GM19324 (cell line): ENCODE data around the gene LDLRAD2.
"Not testable (repeated sequence)": the region's sequence is repeated elsewhere in the genome, so short reads cannot be mapped to it uniquely, and the experiment has no call there.

Source experiments
- ATAC-seq: cut with Tn5 transposase; IDR thresholded peaks from one replicate; pipeline ENCODE4 v1.9.1; 2021; ENCODE audit warnings: mild to moderate bottlenecking, moderate library complexity; ENCODE audit not compliant: unreplicated experiment, low FRiP score

Gene LDLRAD2

DNA sequence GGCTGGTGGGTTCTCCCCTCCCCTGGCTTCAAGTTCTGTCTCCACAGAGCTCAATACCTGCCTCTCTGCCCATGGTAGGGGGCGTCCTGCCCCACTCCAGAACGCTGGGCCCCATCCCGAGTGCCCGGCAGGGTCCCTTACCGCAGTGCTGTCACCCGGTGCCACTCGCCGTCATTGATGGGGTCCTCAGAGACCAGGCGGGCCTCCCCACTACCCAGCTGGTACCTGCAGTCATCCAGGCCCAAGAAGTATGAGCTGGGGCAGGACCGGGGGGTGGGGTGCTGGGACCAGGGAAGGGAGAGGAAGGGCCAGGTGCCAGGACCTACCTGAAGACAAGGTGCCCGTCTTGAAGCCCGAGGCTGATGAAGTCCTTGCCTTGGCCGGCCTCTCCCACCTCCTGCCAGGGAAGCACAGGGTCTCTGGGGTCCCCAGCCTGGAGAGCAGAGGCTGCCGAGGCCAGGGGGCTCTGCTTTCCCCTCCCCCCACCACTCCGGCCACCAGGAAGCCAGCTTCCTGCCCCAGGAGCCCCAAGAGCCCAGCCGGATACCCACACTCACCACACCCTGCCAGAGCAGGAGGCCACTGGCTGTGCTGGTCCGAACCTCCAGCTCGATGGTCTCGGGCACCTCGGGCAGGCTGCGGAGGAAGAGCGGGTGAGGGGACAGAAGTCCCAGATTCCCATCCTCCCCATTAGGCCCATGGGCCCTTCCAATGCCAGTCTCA lies 12.1 kb downstream of the LDLRAD2 start:
- ATAC-seq = no peak

DNA sequence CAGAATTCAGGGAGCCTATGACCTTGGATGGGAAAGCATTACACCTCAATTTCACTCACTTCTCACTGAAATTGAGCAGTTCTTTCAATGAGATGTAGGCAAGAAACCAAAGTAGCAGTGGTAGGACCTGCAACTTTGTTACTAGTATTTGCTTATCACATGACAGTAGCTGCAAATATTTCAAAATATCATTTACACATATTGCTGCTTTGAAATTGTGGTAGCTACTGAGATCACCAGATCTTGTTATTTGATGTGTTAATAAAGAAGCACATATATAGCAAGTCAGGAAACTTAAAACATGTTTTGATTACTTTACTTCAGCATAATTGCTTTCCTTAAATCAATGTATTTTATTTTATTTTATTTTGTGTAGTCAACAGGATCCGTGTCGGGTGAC lies 12.9 kb downstream of the LDLRAD2 start:
- no peak for ATAC-seq

DNA sequence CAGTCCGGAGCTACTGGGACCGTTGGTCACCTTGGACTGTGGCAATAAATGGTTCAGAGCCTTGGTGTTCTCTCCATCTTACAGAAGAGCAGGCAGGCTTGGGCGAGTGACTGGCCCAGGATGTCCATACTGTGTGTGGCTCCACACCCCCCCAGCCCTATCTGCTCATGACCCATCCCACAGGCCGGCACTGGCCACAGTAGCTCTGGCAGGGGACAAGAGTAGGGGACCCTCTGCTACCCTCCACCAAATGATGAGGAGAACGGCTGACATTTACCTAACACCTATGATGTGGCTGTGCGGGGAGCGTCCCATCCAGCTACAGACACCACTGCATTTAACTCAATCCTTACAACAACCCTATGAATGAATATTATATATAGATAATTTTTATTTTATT lies 13.3 kb downstream of the LDLRAD2 start:
- ATAC-seq = no peak

DNA sequence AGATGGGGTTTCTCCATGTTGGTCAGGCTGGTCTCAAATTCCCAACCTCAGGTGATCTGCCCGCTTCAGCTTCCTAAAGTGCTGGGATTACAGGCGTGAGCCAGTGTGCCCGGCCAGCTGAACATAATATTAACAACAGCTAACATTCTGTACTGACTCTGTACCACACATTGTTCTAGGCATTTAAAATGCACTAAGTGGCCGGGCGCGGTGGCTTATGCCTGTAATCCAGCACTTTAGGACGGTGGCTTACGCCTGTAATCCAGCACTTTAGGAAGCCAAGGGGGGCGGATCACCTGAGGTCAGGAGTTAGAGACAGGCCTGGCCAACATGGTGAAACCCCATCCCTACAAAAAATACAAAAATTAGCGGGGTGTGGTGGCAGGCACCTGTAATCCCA lies 14.6 kb downstream of the LDLRAD2 start:
- ATAC-seq = not testable (repeated sequence)

DNA sequence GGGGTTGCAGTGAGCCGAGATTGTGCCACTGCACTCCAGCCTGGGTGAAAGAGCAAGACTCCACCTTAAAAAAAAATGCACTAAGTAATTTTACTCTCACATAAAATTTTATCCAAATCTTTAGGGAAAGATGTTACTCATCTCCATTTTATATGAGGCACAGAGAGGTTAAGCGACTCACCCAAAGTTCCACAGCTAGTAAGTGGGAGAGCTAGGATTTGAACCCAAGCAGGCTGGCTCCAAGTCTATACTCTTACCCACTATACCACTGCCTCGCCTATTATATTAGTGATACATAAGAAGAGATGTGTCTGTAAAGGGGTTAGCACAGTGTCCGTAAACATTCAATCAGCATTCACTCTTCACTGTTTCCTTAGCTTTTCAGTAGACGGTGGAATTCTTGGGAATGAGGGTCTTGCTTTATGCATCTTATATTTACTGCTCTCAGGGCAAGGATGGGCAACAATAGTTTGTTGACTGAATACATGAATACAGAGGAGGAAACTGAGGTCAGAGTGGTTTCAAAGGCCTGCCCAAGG lies 15.1 kb downstream of the LDLRAD2 start:
- ATAC-seq = no peak

DNA sequence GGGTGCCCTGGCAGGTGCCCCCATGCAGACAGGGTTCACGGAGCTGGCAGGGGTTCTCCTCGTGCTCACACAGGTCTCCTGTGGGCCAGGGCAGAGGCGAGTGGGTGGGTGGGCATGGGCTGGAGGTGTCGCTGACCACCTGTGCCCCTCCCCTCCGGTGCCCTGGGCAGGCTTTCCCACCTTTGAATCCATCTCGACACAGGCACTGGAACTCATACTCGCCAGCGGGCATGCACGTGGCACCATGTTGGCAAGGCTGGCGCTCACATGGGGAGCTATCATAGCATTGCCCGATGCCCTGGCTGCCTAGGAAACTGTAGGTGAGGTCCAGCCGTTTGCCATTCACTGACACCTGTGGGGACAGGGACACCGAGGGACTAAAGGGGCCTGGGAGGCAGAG lies 16.0 kb downstream of the LDLRAD2 start:
- no peak for ATAC-seq

DNA sequence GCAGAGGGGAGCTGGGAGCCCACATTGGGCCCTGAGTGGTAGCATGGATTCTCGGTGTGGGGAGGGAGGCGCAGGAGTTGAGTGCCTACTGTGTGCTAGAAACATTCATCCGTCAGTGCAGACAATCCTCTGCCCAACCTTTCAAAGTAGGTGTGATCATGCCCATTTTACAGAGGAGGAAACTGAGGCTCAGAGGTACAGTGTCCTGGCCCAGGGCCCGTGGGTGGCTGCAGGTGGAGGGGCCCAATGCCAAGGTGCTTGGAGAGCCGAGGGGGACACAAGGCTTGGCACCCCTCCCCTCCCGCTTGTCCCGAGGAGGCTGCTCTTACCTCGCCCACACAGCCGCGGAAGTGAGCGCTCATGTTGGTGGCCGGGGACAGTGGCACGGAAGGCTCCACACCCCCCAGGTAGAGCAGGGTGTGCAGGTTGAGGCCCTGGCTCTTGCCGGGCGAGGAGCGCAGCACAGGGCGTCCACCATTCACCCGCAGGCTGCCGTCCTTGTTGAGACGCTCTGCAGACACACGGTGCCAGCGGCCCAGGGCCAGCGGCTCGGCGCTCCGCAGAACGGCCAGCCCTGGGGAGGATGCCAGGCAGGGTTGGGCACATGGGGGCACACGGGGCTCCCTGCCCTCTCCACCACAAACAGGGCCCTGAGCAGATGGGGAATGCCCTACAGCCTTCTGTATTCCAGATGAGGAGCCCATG lies 16.6 kb downstream of the LDLRAD2 start:
- no peak for ATAC-seq

DNA sequence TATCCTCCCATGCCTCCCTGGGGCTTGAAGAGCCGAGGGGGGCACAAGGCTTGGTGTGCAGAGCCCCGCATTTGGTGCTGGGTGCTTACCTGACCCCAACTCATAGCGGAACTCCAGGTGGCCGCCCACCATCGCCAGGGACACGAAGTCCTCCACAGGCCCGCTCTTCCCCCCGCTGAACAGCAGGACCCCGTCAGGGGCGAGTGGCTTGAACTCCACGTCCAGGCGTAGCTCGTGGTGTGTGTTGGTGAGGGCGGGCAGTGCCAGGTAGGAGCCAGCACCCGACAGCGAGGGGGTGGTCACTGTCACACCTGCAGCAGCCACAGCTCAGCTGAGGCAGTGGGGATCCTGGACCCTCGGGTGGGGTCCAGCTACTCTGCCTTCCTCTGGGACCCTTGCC lies 17.2 kb downstream of the LDLRAD2 start:
- ATAC-seq = no peak

DNA sequence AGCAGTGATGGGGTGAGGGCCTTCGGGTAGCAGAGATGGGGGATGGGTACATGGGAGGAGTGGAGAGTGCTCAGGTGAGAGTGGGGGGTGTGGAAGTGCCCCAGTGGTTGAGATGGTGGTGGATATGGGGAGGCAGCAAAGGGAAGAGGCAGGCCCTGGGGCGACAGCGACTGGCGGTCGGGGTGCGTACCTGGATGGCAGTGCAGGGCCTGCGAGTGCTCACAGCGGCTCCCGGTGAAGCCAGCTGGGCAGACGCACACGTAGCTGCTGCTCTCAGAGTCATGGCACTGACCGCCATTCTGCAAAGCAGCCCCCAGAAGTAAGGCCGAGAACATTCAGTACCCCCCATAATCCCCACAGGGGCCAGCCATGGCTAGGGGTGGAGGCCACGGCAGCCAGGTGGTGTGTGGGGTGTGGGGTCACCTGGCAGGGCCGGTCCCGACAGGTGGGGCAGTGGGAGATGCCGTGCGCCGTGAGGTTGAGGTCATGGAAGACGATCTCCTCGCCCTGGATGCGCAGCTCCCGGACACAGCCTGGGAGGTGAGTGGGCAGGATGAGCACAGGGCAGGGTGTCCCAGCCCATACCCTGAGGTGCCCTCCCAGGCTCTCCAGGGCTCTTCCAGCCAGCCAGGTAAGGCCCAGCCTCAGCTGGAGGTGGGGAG lies 18.9 kb downstream of the LDLRAD2 start:
- ATAC-seq = no peak

DNA sequence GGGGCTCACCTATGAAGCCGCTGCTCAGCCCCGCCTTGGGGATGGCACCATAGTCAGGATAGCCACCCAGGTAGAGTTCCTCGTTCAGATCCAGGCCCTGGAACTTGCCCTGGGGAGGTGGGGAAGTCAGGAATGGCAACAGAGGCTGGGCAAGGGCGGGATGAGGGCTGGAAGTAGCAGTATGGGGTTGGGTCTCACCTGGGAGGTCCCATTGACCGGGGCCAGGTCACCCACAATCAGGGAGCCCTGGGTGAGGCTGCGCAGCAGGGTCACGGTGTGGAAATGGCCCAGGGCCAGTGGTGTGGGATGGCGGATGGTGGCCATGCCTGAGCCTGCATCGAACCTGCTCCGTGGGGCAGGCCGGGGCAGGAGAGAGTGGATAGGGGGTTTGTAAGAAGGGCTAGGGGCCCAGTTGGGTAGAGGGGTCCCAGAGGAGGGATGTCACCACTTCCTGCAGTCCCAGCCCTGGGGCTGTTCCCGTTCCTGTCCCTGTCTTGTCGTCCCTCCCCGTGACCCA lies 19.4 kb downstream of the LDLRAD2 start:
- ATAC-seq = no peak

DNA sequence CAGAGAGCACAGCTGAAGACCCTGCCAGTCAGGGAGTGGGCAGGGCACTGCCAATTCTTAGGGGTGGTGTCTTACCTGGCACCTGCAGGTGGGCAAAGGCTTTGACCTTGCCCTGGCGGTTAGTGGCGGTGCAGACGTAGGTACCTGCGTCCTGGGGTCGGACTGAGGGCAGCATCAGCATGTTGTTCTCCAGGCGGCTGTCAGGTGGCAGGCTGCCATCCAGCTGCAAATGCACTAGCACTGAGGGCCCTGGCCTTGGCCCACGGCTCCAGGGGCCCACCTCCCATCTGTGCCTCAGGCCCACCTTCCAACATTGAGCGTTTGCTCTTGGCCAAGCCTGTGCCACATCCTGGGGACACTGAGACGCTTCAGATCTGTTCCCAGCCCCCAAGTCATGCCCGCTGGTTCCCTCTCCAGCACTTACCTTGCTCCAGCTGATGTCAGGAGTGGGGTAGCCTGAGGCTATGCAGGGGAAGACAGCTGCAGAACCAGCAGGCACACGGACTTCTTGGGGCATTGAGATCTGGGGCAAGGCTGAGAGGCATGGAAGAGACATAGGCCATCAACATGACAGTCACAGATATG lies 21.4 kb downstream of the LDLRAD2 start:
- ATAC-seq = no peak

DNA sequence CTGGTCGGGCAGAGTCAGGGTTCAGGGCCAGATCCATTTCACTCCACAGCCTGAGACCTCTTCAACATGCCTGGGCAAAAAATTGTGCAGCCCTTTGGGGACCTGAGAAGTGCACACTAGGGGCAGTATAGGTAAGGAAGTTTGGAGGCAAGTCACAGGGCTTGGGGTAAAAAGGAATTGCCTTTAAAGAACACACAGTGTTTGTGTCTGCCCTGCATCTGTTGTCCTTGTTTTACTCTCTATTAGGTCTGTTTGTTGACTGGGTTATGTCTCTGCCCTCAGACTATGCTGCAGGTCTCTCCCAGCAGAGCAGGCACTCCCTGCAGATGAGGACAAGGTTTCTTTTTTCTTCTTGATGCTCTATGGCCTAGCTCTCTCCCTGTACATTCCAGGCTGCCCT lies 22.0 kb downstream of the LDLRAD2 start:
- ATAC-seq = no peak

DNA sequence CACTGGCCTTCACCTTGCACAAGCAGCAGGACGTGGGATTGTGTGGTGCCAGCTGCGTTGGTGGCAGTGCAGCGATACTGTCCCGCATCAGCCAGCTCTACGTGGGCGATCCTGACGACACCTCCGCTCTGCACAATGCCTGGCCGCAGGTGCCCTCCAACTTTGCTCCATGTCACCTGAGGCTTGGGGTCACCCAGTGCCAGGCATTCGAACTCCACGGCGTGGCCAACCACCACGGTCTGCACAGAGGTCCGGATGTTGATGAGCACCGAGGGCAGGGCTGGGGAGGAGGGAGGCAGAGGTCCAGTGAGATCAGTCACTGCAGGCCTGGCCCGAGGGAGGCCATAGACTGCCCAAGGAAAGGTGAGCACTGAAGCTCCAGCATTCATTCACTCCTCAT lies 22.6 kb downstream of the LDLRAD2 start:
- ATAC-seq = no peak

DNA sequence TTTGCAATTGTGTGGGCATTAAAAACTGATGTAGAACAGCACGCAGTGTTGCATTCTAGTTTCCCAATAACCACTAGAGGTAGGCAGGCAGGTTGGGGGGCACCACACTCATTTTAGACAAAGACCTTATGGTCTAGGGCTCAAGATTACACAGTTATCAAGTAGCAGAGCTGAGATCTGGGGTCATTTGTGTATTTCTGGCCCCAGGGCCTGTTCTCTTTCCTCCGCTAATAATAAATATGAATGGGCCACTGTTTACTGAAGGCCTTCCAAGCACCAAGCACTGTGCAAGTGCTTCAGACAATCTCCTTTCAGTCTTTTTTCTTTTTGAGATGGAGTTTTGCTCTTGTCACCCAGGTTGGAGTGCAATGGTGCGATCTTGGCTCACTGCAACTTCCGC lies 23.9 kb downstream of the LDLRAD2 start:
- ATAC-seq = no peak

DNA sequence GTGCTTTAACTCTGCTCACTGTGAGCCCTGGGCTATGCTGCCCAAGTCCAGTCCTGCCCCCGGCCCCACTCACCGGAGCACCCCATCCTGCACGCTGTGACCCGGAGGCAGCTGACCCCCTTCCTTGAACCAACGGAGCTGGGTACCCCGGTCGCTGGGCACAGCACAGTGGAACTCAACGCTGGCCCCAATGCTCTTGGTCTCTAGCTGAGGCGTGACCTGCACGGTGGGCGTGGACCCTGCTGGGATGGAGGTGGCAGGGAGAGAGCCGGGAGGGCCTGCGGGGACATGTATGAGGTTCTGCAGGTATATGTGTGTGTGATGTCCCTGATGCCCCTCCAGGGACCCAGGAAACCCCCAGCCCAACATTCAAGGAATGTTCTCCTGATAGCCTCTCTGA lies 24.7 kb downstream of the LDLRAD2 start:
- no peak for ATAC-seq

DNA sequence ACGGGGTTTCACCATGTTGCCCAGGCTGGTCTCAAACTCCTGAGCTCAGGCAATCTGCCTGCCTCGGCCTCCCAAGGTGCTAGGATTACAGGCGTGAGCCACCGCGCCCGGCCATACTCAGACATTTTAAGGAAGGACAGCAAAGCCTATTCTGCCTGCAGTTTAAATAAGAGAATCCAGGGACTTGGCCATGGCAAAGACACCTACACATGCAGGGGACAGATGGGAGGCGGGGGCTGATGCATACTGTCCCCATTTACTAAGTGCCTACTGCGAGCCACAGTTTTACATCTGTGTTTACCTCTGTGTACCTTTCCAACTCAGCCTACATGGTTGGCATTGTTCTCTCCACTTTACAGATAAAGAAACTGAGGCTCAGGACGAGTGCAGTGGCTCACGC lies 25.4 kb downstream of the LDLRAD2 start:
- no peak for ATAC-seq

DNA sequence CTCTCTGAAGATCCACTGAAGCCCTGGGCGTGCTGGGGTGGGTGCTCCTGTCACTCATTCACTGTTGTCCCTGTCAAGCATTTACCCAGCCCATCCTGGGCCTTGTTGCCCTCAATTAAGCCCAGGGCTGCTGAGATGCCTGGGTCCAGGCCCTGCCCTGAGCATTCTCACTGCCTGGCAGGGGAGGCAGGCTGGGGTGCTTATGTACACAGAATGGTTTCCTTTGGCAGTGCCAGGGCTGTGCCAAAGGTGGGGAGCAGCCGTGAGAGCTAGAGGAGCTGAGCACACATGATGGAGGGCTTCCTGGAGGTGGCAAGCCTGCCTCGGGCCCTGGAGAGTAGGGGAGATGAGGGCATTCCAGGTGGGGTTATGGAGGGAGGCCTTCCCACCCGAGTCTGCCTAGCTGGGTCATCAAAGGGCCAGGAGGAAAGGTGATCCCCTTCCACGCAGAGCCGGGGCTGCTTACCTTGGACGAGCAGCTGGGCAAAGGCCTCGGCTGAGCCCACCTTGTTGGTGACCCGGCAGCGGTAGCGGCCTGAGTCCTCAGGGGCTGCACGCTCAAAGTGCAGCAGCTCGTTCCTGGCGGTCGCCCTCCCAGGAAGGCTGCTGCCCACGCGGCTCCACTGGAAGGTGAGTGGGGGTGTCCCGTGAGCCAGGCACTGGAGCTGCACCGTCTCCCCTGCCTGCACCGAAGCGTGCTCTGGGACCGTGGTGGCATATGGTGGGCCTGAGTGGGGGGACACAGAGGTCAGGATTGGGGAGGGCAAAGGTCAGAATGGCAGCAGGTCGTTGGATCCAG lies 26.5 kb downstream of the LDLRAD2 start:
- ATAC-seq = no peak

DNA sequence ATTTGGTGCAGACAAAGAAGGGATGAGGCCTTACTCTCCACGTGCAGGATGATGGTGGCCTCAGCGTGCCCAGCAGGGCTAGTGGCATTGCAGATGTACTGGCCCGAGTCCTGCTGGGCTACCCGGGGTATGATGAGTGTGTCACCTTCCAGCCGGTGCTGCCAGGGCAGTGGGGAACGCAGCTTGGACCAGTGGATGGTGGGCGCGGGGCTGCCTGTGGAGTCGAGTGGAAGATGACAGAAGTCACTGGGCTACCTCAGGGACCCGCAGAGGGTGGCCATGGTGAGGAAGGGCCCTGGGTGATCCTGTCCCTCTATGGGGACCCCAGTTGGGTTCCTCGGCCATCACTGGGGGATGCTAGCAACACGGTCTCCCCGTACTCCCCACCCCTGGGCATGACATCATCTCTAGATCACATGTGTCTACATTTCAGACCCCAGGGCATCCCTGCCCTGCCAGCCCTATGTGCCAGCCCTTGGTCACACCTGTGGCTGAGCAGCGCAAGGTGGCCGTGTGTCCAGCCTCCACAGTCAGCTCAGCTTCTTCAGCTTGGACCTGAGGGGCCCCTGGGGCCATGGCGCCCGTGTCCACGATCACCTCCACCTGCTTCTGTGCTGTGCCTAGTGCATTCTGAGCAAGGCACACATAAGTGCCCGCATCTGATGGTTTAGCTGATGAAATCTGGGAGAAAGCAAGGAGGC lies 27.4 kb downstream of the LDLRAD2 start:
- ATAC-seq = no peak

DNA sequence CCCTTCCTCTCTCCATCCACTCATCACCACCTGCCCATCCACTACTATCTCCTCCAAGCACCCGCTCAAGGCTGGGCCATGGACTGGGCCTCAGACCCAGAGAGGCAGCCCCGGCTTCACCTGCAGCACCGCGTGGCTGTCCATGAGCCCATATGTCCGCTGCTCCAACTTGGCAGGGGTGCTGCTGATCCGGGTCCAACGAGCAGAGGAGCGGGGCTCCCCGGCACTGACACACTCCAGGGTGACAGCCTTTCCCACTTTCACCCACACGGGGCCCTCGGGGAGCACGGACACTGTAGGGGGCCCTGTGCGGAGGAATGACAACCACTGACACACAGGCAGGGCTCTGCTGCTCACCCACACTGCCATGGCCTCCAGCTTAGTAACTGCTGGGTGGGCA lies 28.9 kb downstream of the LDLRAD2 start:
- ATAC-seq = no peak
